T-helper 2 cell treated with Interferon-gamma antibody and Interleukin-4, amounts not matched to agents 5 μg/mL and 100 μg/mL, for 36 hours (primary cell): ENCODE data around the gene FER1L5.

Experiments used
- DNase-seq: peaks from one replicate; pipeline ENCODE4 v3.0.0; 2021; ENCODE audit warnings: low spot score
- H3K27ac Mint-ChIP-seq: one replicate; pipeline ENCODE4 v1.8.0; 2021; ENCODE audit warnings: mild to moderate bottlenecking, mixed read lengths
- H3K27me3 Mint-ChIP-seq: one replicate; pipeline ENCODE4 v1.8.0; 2021; ENCODE audit warnings: low read depth, mixed read lengths
- H3K36me3 Mint-ChIP-seq: one replicate; pipeline ENCODE4 v1.8.0; 2021; ENCODE audit warnings: low read depth, mixed read lengths
- H3K4me1 Mint-ChIP-seq: one replicate; pipeline ENCODE4 v1.8.0; 2021; ENCODE audit warnings: low read depth, mixed read lengths
- H3K4me3 Mint-ChIP-seq: one replicate; pipeline ENCODE4 v1.8.0; 2022; ENCODE audit warnings: mild to moderate bottlenecking, moderate library complexity, mixed read lengths
- H3K9me3 Mint-ChIP-seq: one replicate; pipeline ENCODE4 v1.8.0; 2021; ENCODE audit warnings: mixed read lengths

FER1L5 gene

GRCh38 chr2:96703021-96703751, 60.6 kb downstream of the FER1L5 start:
- Mint-ChIP-seq H3K4me1 (no peaks in the 10 kb centered on the region), H3K36me3 (peaks cover 15% of the 10 kb centered on the region), H3K9me3 (no peaks in the 10 kb centered on the region), H3K4me3 (no peak overlapping the region), H3K27ac (no peak overlapping the region), H3K27me3 (no peaks in the 10 kb centered on the region)
- no peak for DNase-seq

- DNase-seq: no peak
- H3K9me3 Mint-ChIP-seq: no peaks in the 10 kb centered on the region
- H3K4me3 Mint-ChIP-seq: no peak overlapping the region
- H3K27ac Mint-ChIP-seq: no peak overlapping the region
- no peaks in the 10 kb centered on the region for H3K27me3 Mint-ChIP-seq
- peaks cover 27% of the 10 kb centered on the region for H3K36me3 Mint-ChIP-seq
- no peaks in the 10 kb centered on the region for H3K4me1 Mint-ChIP-seq
These were observed 68.4 kb downstream of the FER1L5 start for GRCh38 chr2:96710985-96711384.

GRCh38 chr2:96715658-96716057, 73.1 kb downstream of the FER1L5 start:
- H3K27me3 Mint-ChIP-seq: no peaks in the 10 kb centered on the region
- H3K27ac Mint-ChIP-seq: no peak overlapping the region
- H3K36me3 Mint-ChIP-seq: peaks cover 10% of the 10 kb centered on the region
- H3K4me3 Mint-ChIP-seq: no peak overlapping the region
- DNase-seq: no peak
- no peaks in the 10 kb centered on the region for H3K9me3 Mint-ChIP-seq
- H3K4me1 Mint-ChIP-seq: no peaks in the 10 kb centered on the region

GRCh38 chr2:96716388-96716787, 73.8 kb downstream of the FER1L5 start:
- no peak overlapping the region for H3K4me3 Mint-ChIP-seq
- H3K36me3 Mint-ChIP-seq: peaks cover 7% of the 10 kb centered on the region
- H3K27ac Mint-ChIP-seq: no peak overlapping the region
- H3K27me3 Mint-ChIP-seq: no peaks in the 10 kb centered on the region
- no peaks in the 10 kb centered on the region for H3K9me3 Mint-ChIP-seq
- DNase-seq: no peak
- no peaks in the 10 kb centered on the region for H3K4me1 Mint-ChIP-seq

- no peaks in the 10 kb centered on the region for H3K27me3 Mint-ChIP-seq
- no peaks in the 10 kb centered on the region for H3K4me1 Mint-ChIP-seq
- no peak for DNase-seq
- no peaks in the 10 kb centered on the region for H3K9me3 Mint-ChIP-seq
- no peak overlapping the region for H3K27ac Mint-ChIP-seq
- H3K36me3 Mint-ChIP-seq: peaks cover 15% of the 10 kb centered on the region
- no peak overlapping the region for H3K4me3 Mint-ChIP-seq
These were observed 83.6 kb downstream of the FER1L5 start for GRCh38 chr2:96726131-96726530.

- Mint-ChIP-seq H3K4me1 (no peaks in the 10 kb centered on the region), H3K27me3 (no peaks in the 10 kb centered on the region), H3K4me3 (no peak overlapping the region), H3K27ac (no peak overlapping the region), H3K36me3 (peaks cover 17% of the 10 kb centered on the region), H3K9me3 (no peaks in the 10 kb centered on the region)
- DNase-seq: no peak
These were observed 84.9 kb downstream of the FER1L5 start for GRCh38 chr2:96727431-96727830.

GRCh38 chr2:96729748-96730147, 87.2 kb downstream of the FER1L5 start:
- DNase-seq: no peak
- Mint-ChIP-seq H3K27ac (no peak overlapping the region), H3K4me1 (no peaks in the 10 kb centered on the region), H3K9me3 (no peaks in the 10 kb centered on the region), H3K4me3 (no peak overlapping the region), H3K27me3 (no peaks in the 10 kb centered on the region), H3K36me3 (peaks cover 21% of the 10 kb centered on the region)

GRCh38 chr2:96730212-96730611, 87.6 kb downstream of the FER1L5 start:
- Mint-ChIP-seq H3K4me1 (peaks cover 2% of the 10 kb centered on the region), H3K27ac (no peak overlapping the region), H3K9me3 (no peaks in the 10 kb centered on the region), H3K27me3 (no peaks in the 10 kb centered on the region), H3K36me3 (peaks cover 24% of the 10 kb centered on the region), H3K4me3 (no peak overlapping the region)
- DNase-seq: no peak

GRCh38 chr2:96733931-96734330, 91.4 kb downstream of the FER1L5 start:
- no peaks in the 10 kb centered on the region for H3K9me3 Mint-ChIP-seq

GRCh38 chr2:96734880-96735583, 92.5 kb downstream of the FER1L5 start:
- H3K4me1 Mint-ChIP-seq: peaks cover 16% of the 10 kb centered on the region
- no peaks in the 10 kb centered on the region for H3K9me3 Mint-ChIP-seq
- no peaks in the 10 kb centered on the region for H3K27me3 Mint-ChIP-seq
- DNase-seq: no peak
- peaks cover 20% of the 10 kb centered on the region for H3K36me3 Mint-ChIP-seq
- no peak overlapping the region for H3K27ac Mint-ChIP-seq
- H3K4me3 Mint-ChIP-seq: no peak overlapping the region

More at GRCh38 chr2:96733931-96734330, 91.4 kb downstream of the FER1L5 start:
- peaks cover 10% of the 10 kb centered on the region for H3K4me1 Mint-ChIP-seq
- H3K4me3 Mint-ChIP-seq: no peak overlapping the region
- H3K27me3 Mint-ChIP-seq: no peaks in the 10 kb centered on the region
- H3K27ac Mint-ChIP-seq: no peak overlapping the region
- H3K36me3 Mint-ChIP-seq: peaks cover 20% of the 10 kb centered on the region
- no peak for DNase-seq

- Mint-ChIP-seq H3K4me1 (peaks cover 23% of the 10 kb centered on the region), H3K27me3 (no peaks in the 10 kb centered on the region), H3K27ac (no peak overlapping the region), H3K9me3 (no peaks in the 10 kb centered on the region), H3K36me3 (peaks cover 12% of the 10 kb centered on the region), H3K4me3 (no peak overlapping the region)
- no peak for DNase-seq
These were observed 94.7 kb downstream of the FER1L5 start for GRCh38 chr2:96737251-96737650.

- Mint-ChIP-seq H3K27ac (no peak overlapping the region), H3K27me3 (no peaks in the 10 kb centered on the region), H3K36me3 (peaks cover 11% of the 10 kb centered on the region), H3K4me3 (no peak overlapping the region), H3K4me1 (peaks cover 26% of the 10 kb centered on the region), H3K9me3 (no peaks in the 10 kb centered on the region)
- no peak for DNase-seq
These were observed 95.3 kb downstream of the FER1L5 start for GRCh38 chr2:96737831-96738230.

- peak overlapping the region; percentile 97 for H3K4me3 Mint-ChIP-seq
- no peak for DNase-seq
- no peaks in the 10 kb centered on the region for H3K9me3 Mint-ChIP-seq
- peak overlapping the region; percentile 91 for H3K27ac Mint-ChIP-seq
- H3K27me3 Mint-ChIP-seq: no peaks in the 10 kb centered on the region
- H3K4me1 Mint-ChIP-seq: peaks cover 27% of the 10 kb centered on the region
- peaks cover 7% of the 10 kb centered on the region for H3K36me3 Mint-ChIP-seq
These were observed 96.6 kb downstream of the FER1L5 start for GRCh38 chr2:96739076-96739632.

GRCh38 chr2:96739633-96740428, 97.3 kb downstream of the FER1L5 start, which contains the start of gene LMAN2L:
TSS of gene LMAN2L (minus strand) at chr2:96740064. CDS start at chr2:96740040, 24 bp downstream.
- peak within 1 kb of the TSS; percentile 97 for H3K4me3 Mint-ChIP-seq
- peaks cover 27% of the 10 kb centered on the region for H3K4me1 Mint-ChIP-seq
- peaks cover 4% of the 10 kb centered on the region for H3K36me3 Mint-ChIP-seq
- DNase-seq: peak; percentile 95
- H3K27me3 Mint-ChIP-seq: no peaks in the 10 kb centered on the region
- peak within 1 kb of the TSS; percentile 91 for H3K27ac Mint-ChIP-seq
- H3K9me3 Mint-ChIP-seq: no peaks in the 10 kb centered on the region
